NCI-H1694 (cell line): ENCODE results near the gene MROH8.

Experiments
- DNase-seq: peaks from one replicate; lab custom pipeline; 2025; lab: John Stamatoyannopoulos, UW

MROH8 gene

GRCh38 chr20:37198932-37199660 is 19.7 kb upstream of the MROH8 start:
- DNase-seq, result no peak

GRCh38 chr20:37194621-37195417 is 15.5 kb upstream of the MROH8 start:
- no peak for DNase-seq

DNA sequence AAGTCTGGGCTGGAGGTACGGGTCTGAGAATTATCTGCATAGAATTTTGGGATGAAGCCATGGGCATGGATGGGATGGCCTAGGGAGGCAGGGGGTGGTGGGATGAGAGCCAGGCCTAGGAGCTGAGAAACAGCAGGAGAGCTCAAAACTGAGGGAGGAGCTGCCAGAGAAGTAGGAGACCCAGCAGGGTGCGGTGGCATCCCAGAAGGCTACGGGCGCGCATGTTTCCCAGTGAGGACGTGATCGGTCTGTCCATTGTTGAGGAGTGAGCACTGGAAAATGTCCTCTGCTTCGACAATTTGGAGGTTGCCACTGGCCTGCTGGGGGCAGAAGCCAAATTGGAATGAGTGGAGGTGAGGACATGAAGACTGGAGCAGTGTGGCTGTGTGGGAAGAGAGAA is 14.5 kb upstream of the MROH8 start:
- no peak for DNase-seq

GRCh38 chr20:37193226-37193625 is 13.9 kb upstream of the MROH8 start:
- DNase-seq, result no peak

GRCh38 chr20:37192137-37192854 is 12.9 kb upstream of the MROH8 start:
- peak; percentile 76 for DNase-seq

DNA sequence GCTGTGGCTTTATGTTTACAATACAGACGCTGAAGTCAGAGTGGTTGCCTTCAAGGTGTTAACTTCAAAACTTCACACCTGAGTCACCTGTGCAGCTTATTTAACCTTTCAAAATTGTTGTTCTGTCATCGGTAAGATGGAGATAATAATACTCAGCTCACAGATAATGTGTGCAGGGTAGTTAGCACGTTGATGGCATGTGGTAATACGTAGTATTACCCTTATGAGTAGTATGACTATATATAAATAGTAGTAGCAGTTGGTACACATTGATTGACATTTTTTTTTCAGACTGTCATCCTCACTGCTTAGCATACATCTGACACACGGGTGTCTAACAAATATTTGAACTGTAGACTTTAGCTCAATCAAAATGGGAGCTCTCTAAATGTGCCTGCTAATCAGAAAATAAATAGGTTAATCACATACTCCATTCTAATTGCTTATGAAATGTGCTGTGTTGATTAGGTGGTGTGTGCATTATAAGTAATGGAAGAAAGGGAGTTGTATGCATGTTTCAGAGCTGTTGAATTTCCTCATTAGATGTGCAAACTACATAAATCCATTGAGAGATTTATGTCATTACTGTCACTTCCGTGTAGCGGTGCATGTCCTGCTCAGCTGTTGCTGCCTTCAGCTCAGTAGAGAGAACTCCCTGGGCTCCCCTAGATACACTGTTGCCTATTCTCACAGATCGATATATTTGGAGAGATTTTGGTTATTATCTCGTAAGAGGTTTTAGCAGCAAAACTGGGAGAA is 11.2 kb upstream of the MROH8 start:
- no peak for DNase-seq

DNA sequence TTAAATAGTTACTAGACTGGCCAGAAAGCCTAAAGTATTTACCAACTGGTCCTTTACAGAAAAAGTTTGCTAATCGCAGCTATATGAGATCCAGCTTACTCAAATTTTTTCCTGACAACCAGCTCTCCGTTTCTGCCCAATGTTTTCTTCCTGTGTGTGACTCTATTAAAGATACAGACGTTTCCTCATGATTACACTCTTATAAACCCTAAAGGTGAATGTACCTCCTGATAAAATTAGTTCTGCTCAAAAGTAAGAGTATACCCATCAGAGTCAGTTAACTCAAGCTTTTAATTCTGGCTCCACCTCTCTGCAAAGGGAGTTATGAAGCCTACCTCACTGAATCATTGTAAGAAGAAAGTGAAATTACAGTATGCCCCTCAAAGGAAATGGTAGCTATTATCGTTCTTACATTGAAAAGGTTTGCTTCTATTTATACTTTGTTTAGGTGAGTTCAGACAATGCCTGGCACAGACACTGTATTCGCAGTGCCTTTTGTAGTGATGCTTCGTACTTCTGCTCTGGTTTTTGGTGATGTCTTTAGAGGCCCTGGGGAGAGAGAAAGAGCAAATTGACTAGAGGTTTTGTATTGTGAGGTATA is 10.2 kb upstream of the MROH8 start:
- no peak for DNase-seq

GRCh38 chr20:37188787-37189186 is 9.4 kb upstream of the MROH8 start:
- no peak for DNase-seq

GRCh38 chr20:37185686-37186085 is 6.3 kb upstream of the MROH8 start:
- no peak for DNase-seq

GRCh38 chr20:37179683-37180524 is 556 bp upstream of the MROH8 start:
- DNase-seq, result no peak

- no peak for DNase-seq
These were observed 6.5 kb downstream of the MROH8 start for GRCh38 chr20:37172836-37173235.

GRCh38 chr20:37166867-37167266 is 12.5 kb downstream of the MROH8 start:
- no peak for DNase-seq

DNA sequence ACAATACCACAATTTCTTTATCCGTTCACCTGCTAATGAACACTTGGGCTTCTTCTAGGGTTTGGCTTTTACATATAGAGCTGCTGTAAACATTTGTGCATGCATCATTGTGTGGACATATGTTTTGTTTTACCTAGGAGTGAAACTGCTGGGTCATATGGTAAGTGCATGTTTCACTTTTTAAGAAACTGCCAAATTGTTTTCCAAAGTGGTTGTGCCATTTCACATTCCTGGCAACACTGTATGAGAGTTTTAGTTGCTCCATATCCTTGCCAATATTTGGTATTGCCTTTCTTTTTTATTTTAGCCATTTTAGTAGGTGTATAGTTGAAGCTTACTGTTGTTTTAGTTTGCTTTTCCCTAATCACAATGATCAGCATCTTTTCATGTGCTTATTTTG is 14.3 kb downstream of the MROH8 start:
- DNase-seq, result no peak

- no peak for DNase-seq
These were observed 15.4 kb downstream of the MROH8 start for GRCh38 chr20:37163832-37164554.

- DNase-seq, result no peak
These were observed 16.7 kb downstream of the MROH8 start for GRCh38 chr20:37162646-37163045.

DNA sequence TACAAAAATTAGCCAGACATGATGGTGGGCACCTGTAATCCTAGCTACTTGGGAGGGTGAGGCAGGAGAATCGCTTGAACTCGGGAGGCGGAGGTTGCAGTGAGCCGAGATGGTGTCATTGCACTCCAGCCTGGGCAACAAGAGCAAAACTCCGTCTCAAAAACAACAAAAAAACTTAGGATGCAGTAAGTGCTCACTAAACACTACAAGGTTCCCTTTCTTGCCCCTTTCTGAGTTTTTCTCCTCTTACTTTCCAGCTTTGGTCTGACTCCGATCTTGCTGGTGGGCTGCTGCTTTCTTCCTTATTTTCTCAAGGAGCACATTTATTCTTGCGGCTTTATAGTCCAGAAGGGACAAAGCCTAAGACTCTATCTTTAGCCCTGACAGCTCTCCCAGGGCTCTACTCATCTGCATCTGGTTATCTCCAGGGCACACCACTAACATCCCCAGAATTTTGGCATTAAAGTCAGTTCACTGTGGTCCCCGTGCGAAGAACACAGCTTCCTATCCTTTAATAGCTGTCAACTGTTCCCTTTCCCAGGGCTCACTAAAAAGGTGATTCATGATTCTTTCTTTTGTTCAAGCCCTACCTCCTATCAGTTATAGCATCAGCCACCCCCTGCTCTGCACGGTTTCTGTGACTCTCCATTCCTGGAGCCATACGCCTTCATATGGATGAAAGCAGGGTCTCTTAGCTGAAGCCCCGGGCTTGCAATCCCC is 17.4 kb downstream of the MROH8 start:
- DNase-seq, result no peak

DNA sequence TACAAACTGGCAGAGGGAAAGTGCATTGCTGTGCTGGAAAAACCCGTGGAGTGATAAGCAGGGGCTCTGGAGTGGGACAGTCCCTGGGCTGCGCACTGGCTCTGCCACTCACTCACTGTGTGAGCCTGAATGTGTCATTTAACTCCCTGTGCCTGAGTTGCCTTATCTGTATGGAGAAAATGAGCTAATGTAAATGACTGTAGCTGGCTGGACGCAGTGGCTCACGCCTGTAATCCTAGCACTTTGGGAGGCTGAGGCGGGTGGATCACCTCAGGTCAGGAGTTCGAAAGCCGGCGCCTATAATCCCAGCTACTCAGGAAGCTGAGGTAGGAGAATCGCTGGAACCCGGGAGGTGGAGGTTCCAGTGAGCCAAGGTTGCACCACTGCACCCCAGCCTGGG is 18.7 kb downstream of the MROH8 start:
- no peak for DNase-seq

DNA sequence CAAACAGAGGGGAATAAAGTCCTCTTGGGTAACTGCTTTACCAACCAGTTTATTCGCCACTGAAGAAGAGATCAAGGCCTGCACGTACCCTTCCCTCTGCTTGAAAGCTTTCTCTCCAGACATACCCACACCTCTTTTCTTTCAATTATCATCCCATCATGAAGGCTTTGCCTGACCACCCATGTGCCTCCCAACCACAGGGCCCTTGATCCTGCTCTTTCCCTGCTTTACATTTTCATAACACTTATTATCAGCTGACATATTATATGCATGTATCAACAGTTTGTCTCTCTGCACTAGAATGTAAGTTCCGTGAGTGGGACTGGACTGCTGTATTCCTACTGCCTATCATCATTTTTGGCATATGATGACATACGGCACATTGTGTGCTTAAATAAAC is 21.1 kb downstream of the MROH8 start:
- no peak for DNase-seq

DNA sequence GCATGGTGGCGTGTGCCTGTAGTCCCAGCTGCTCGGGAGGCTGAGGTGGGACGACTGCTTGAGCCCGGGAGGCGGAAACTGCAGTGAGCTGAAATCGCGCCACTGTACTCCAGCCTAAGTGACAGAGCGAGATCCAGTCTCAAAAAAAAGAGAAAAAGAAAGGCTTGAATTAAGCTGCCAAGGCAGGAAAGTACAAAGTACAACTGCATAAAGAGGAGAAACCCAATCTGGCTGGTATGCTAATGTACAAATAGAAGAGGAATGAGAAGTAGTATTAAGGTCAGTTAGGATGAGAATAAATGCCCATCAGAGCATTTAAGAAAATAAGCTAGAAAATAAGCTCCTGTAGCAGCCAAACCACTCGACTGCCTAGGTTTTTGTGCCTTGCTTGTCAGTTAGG is 23.4 kb downstream of the MROH8 start:
- no peak for DNase-seq
